HCT116 (cell line): ENCODE measurements around the gene NCOA1. TPM values are rescaled to one million over a fixed set of nuclear protein-coding genes. Genes with fewer than 3 reads are reported as not detected.

ENCODE experiments used
- ATAC-seq: fragments of 200-7000 bp; cut with Tn5 transposase; 2 replicates; pipeline ENCODE4 v1.9.1; 2020; ENCODE audit warnings: mild to moderate bottlenecking, moderate library complexity
- BruUV-seq: library from RNA; stranded (reverse); fragments of 400-500 nt; replicated peaks from 2 replicates; lab custom pipeline; 2021; lab: Mats Ljungman, UMichigan
- CTCF ChIA-PET: fragments of 300-600 bp; sonication (Branson Sonifier 250); formaldehyde crosslinking; loops from one replicate; lab custom pipeline; 2021; ENCODE audit warnings: antibody characterized with exemption; lab: Charles Lee
- POLR2A ChIA-PET: fragments of 300-600, 350-600 bp; sonication (Branson Sonifier 250); formaldehyde crosslinking; loops from one replicate; lab custom pipeline; 2021; ENCODE audit warnings: antibody characterized with exemption; lab: Charles Lee
- RAD21 ChIA-PET, 2 experiments: fragments of 300-600 bp; sonication (Branson Sonifier 250); formaldehyde crosslinking; loops; one replicate each; lab custom pipeline; 2023; ENCODE audit warnings: low total read pairs in 2 of 2; ENCODE audit not compliant: uncharacterized antibody in 2 of 2, unreplicated experiment in 2 of 2, low non-redundant PET in 1 of 2; lab: Charles Lee
- DNase-seq: peaks from one replicate; pipeline ENCODE4 v3.0.0-alpha.2; 2010; ENCODE audit warnings: low read depth, low spot score
- H2AFZ ChIP-seq: fragments of 200-600 bp; shearing (Covaris generic), sonication (generic); 2 replicates; pipeline ENCODE4 v1.6.1; 2017; ENCODE audit warnings: low read depth, mixed run types, mixed read lengths, antibody characterized with exemption, low read length; ENCODE audit not compliant: poor library complexity, severe bottlenecking
- H3K27ac ChIP-seq: 2 replicates; pipeline ENCODE4 v1.5.1; 2012; ENCODE audit warnings: low read depth, low read length
- H3K27me3 ChIP-seq: fragments of 200-600 bp; sonication (generic); 2 replicates; pipeline ENCODE4 v1.6.1; 2016; ENCODE audit warnings: mixed run types, low read length, mixed read lengths; ENCODE audit not compliant: insufficient read depth
- H3K36me3 ChIP-seq, 2 experiments: fragments of 200-500 bp in 1 of 2; fragments of 200-600 bp in 1 of 2; sonication (Bioruptor generic) in 1 of 2; sonication (generic) in 1 of 2; 2 replicates each; pipeline versions ENCODE4 v1.5.1 to v1.6.1; 2014 to 2016; ENCODE audit warnings: low read length in 2 of 2, inconsistent platforms in 1 of 2, mixed read lengths in 1 of 2, mixed run types in 1 of 2; ENCODE audit not compliant: insufficient read depth in 2 of 2, control insufficient read depth in 1 of 2
- H3K4me1 ChIP-seq, 2 experiments: fragments of 200-600 bp in 1 of 2; sonication (generic) in 1 of 2; 2 replicates each; pipeline versions ENCODE4 v1.5.1 to v1.6.1; 2012 to 2017; ENCODE audit warnings: low read length in 2 of 2, inconsistent platforms in 1 of 2, mild to moderate bottlenecking in 1 of 2, mixed read lengths in 1 of 2, mixed run types in 1 of 2, moderate library complexity in 1 of 2; ENCODE audit not compliant: insufficient read depth in 2 of 2, control insufficient read depth in 1 of 2
- H3K4me2 ChIP-seq: fragments of 200-600 bp; sonication (generic); 2 replicates; pipeline ENCODE4 v1.6.1; 2017; ENCODE audit warnings: mixed run types, low read length, mixed read lengths
- H3K4me3 ChIP-seq, 2 experiments: fragments of 200-600 bp in 1 of 2; sonication (generic) in 1 of 2; replicated peaks in 1 of 2; 2 replicates each; pipeline ENCODE4 v1.5.1; 2011 to 2016; ENCODE audit warnings: low read length in 2 of 2, control low read depth in 1 of 2, low read depth in 1 of 2, mild to moderate bottlenecking in 1 of 2, mixed read lengths in 1 of 2, mixed run types in 1 of 2
- H3K79me2 ChIP-seq: fragments of 200-600 bp; sonication (generic); 2 replicates; pipeline ENCODE4 v1.6.1; 2017; ENCODE audit warnings: mild to moderate bottlenecking, mixed run types, low read length, moderate library complexity, mixed read lengths; ENCODE audit not compliant: insufficient read depth
- H3K9ac ChIP-seq: fragments of 200-600 bp; sonication (generic); 2 replicates; pipeline ENCODE4 v1.6.1; 2016; ENCODE audit warnings: low read length, mixed read lengths
- H3K9me2 ChIP-seq: fragments of 200-600 bp; sonication (generic), shearing (Covaris generic); 2 replicates; pipeline ENCODE4 v1.6.1; 2017; ENCODE audit warnings: mixed run types, mild to moderate bottlenecking, moderate library complexity; ENCODE audit not compliant: insufficient read depth
- H3K9me3 ChIP-seq, 2 experiments: fragments of 200-500 bp in 1 of 2; fragments of 200-600 bp in 1 of 2; sonication (Bioruptor generic) in 1 of 2; sonication (generic) in 1 of 2; 2 replicates each; pipeline ENCODE4 v1.6.1; 2014 to 2017; ENCODE audit warnings: low read length in 2 of 2, mixed read lengths in 2 of 2, inconsistent platforms in 1 of 2, low read depth in 1 of 2, mild to moderate bottlenecking in 1 of 2, mixed run types in 1 of 2, moderate library complexity in 1 of 2; ENCODE audit not compliant: control insufficient read depth in 1 of 2, insufficient read depth in 1 of 2
- H4K20me1 ChIP-seq: fragments of 200-600 bp; sonication (generic), shearing (Covaris generic); 2 replicates; pipeline ENCODE4 v1.6.1; 2017; ENCODE audit warnings: mixed run types, mild to moderate bottlenecking, moderate library complexity; ENCODE audit not compliant: insufficient read depth
- CBX3 ChIP-seq: IDR thresholded peaks from 2 replicates; pipeline ENCODE4 v1.6.1; 2012; ENCODE audit warnings: low read depth
- CEBPB ChIP-seq: IDR thresholded peaks from 2 replicates; pipeline ENCODE4 v1.6.1; 2012; ENCODE audit warnings: low read depth
- EGR1 ChIP-seq: IDR thresholded peaks from 2 replicates; pipeline ENCODE4 v1.6.1; 2012; ENCODE audit warnings: low read depth
- ELF1 ChIP-seq: IDR thresholded peaks from 2 replicates; pipeline ENCODE4 v1.6.1; 2012; ENCODE audit warnings: low read depth, borderline replicate concordance
- EZH2 ChIP-seq: fragments of 200-600 bp; sonication (generic); IDR thresholded peaks from 2 replicates; pipeline ENCODE4 v1.6.1; 2017; ENCODE audit warnings: antibody characterized with exemption, mixed run types
- POLR2A ChIP-seq: IDR thresholded peaks from 2 replicates; pipeline ENCODE4 v1.7.0; 2011; ENCODE audit warnings: borderline replicate concordance; ENCODE audit not compliant: insufficient read depth, insufficient read length; ENCODE audit errors: extremely low read depth
- POLR2AphosphoS5 ChIP-seq: IDR thresholded peaks from 2 replicates; pipeline ENCODE4 v1.6.1; 2011; ENCODE audit warnings: mild to moderate bottlenecking, low read depth, low read length, moderate library complexity
- RAD21 ChIP-seq: IDR thresholded peaks from 2 replicates; pipeline ENCODE4 v1.6.1; 2012; ENCODE audit warnings: low read depth, mild to moderate bottlenecking
- SIN3A ChIP-seq: IDR thresholded peaks from 2 replicates; pipeline ENCODE4 v1.6.1; 2012; ENCODE audit warnings: low read depth
- YY1 ChIP-seq: IDR thresholded peaks from 2 replicates; pipeline ENCODE4 v1.6.1; 2011; ENCODE audit warnings: low read length, low read depth, moderate library complexity, mild to moderate bottlenecking; ENCODE audit not compliant: insufficient replicate concordance; ENCODE audit errors: extremely low read depth
- intact Hi-C: fragments of 100-400 bp; cut with micrococcal nuclease; formaldehyde crosslinking; loops from 2 replicates; pipeline ENCODE4 v1.10.0; 2022
- total RNA-seq: library from RNA; stranded (reverse); gene quantifications from one replicate; pipeline ENCODE4 v1.2.1, GENCODE V29; 2021; ENCODE audit not compliant: unreplicated experiment
- TF ChIP-seq, protein P1 (sequence below): IDR thresholded peaks from 2 replicates; pipeline ENCODE4 v1.6.1; 2012
- TF ChIP-seq, protein P2 (sequence below), 3 experiments: fragments of 200-600 bp in 1 of 3; sonication (generic) in 1 of 3; IDR thresholded peaks in 2 of 3; conservative IDR thresholded peaks in 1 of 3; 2 replicates each; pipeline ENCODE4 v1.5.1; 2012 to 2017; ENCODE audit warnings: low read depth in 2 of 3, low read length in 2 of 3, antibody characterized with exemption in 1 of 3, borderline replicate concordance in 1 of 3, control low read depth in 1 of 3, mild to moderate bottlenecking in 1 of 3, mixed read lengths in 1 of 3, mixed run types in 1 of 3, moderate library complexity in 1 of 3; ENCODE audit not compliant: insufficient read depth in 1 of 3
- TF ChIP-seq, protein P3 (sequence below): IDR thresholded peaks from 2 replicates; pipeline ENCODE4 v1.6.1; 2012; ENCODE audit warnings: low read depth

The NCOA1 gene
- total RNA-seq, 1 experiment from 2014 or later, result 10.4 TPM

DNA sequence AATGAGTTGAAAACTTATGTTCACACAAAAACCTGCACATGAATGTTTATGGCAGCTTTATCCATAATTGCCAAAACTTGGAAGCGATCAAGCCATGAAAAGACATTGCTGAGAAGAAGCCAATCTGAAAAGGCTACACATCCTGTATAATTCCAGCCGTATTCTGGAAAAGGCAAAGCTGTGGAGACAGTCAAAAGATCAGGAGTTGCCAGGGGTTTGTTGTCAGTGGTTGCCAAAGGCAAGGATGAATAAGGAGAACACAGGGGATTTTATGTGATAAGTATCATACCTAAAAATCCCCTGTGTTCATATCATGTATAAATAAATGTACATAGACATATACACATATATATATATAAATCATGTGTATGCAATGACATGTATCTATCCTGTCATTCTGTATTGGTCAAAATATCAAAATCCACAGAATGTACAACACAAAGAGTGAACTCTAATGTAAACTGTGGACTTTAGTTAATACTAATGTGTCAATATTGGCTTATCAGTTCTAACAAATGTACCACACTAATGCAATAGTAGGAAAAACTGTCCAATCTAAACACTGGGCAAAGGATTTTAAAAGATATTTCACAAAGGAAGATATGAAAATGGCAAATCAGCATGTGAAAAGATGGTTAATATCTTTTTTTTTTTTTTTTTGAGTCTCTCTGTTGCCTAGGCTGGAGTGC is 226.4 kb downstream of the NCOA1 start (continued):
- TF ChIP-seq POLR2AphosphoS5 (no peak), ELF1 (no peak), POLR2A (no peak)

DNA sequence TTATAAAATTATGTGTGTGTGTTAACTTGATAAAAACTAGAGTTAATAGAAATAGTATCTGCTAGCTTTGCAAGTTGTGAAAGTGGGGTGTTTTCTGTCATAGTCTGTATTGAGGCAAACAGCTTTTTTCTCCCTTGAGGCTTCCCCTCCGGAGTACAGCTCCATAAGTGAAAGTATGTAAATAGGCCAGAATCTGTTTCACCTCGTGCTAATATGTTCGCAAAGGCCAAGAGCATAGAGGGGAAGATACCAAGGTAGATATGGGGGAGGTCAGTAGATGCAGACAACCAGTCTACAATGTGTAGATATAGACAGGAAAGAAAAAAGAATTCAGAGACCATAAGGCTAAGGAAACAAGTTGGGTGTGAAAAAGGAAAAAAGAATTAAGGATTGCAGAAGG is 229.3 kb downstream of the NCOA1 start:
- no peak overlapping the region for H3K27ac ChIP-seq
- H3K4me1 ChIP-seq, result no peaks in the 10 kb centered on the region
- ChIA-PET CTCF (no interaction called here), RAD21 (no interaction called here), POLR2A (no interaction called here)
- no peak overlapping the region for H2AFZ ChIP-seq
- ATAC-seq (no peak), DNase-seq (no peak)
- H3K27me3 ChIP-seq, result no peaks in the 10 kb centered on the region
- H4K20me1 ChIP-seq, result no peaks in the 10 kb centered on the region
- H3K9ac ChIP-seq, result no peak overlapping the region
- intact Hi-C loops, result no loop called here
- no peak for TF ChIP-seq CBX3
- H3K36me3 ChIP-seq, result no peaks in the 10 kb centered on the region
- H3K9me2 ChIP-seq, result no peaks in the 10 kb centered on the region
- H3K79me2 ChIP-seq, result no peaks in the 10 kb centered on the region
- H3K4me3 ChIP-seq, result no peak overlapping the region
- H3K4me2 ChIP-seq, result no peak overlapping the region
- no peaks in the 10 kb centered on the region for H3K9me3 ChIP-seq
- no TSS peak for BruUV-seq

DNA sequence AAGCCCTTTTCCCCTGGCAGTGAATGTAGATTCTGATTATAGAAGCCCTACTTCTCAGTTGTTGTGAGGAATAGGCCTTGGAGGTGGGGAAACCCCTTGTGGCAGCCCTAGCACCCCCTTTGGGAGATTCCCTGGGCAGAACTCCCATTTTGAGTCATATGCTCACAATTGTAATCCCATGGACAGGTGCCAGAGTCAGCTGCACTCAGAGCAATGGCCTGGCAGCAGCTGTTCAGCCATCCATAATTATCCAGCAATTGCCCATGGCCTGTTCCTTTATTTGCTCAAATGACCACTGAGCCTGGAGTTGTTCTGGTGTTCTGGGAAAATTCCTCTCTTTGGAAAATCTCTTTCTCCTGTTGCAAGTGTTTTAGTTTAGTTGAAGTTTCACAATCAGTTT is 230.4 kb downstream of the NCOA1 start:
- no peak for ATAC-seq
- H3K4me1 ChIP-seq, result no peaks in the 10 kb centered on the region
- no peak overlapping the region for H3K4me2 ChIP-seq
- no TSS peak for BruUV-seq
- no peak overlapping the region for H3K4me3 ChIP-seq
- no peaks in the 10 kb centered on the region for H3K9me3 ChIP-seq
- H3K27ac ChIP-seq, result no peak overlapping the region
- H3K9ac ChIP-seq, result no peak overlapping the region
- RAD21 ChIA-PET, result no interaction called here
- DNase-seq, result no peak
- H2AFZ ChIP-seq, result no peak overlapping the region
- H4K20me1 ChIP-seq, result no peaks in the 10 kb centered on the region
- intact Hi-C loops, result no loop called here
- CTCF ChIA-PET, result no interaction called here
- POLR2A ChIA-PET, result no interaction called here
- no peaks in the 10 kb centered on the region for H3K9me2 ChIP-seq
- no peaks in the 10 kb centered on the region for H3K27me3 ChIP-seq
- no peaks in the 10 kb centered on the region for H3K79me2 ChIP-seq
- no peaks in the 10 kb centered on the region for H3K36me3 ChIP-seq
- TF ChIP-seq EGR1 (no peak), EZH2 (no peak), CEBPB (no peak), SIN3A (no peak), RAD21 (no peak), POLR2AphosphoS5 (no peak), YY1 (no peak)
- TF ChIP-seq, protein P1, sequence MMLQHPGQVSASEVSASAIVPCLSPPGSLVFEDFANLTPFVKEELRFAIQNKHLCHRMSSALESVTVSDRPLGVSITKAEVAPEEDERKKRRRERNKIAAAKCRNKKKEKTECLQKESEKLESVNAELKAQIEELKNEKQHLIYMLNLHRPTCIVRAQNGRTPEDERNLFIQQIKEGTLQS, result no peak
- TF ChIP-seq, protein P2, sequence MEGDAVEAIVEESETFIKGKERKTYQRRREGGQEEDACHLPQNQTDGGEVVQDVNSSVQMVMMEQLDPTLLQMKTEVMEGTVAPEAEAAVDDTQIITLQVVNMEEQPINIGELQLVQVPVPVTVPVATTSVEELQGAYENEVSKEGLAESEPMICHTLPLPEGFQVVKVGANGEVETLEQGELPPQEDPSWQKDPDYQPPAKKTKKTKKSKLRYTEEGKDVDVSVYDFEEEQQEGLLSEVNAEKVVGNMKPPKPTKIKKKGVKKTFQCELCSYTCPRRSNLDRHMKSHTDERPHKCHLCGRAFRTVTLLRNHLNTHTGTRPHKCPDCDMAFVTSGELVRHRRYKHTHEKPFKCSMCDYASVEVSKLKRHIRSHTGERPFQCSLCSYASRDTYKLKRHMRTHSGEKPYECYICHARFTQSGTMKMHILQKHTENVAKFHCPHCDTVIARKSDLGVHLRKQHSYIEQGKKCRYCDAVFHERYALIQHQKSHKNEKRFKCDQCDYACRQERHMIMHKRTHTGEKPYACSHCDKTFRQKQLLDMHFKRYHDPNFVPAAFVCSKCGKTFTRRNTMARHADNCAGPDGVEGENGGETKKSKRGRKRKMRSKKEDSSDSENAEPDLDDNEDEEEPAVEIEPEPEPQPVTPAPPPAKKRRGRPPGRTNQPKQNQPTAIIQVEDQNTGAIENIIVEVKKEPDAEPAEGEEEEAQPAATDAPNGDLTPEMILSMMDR (IDR thresholded peaks at IDR 0.05 in 2 of 3, conservative IDR thresholded peaks at IDR 0.05 in 1 of 3; ENCODE audit: borderline replicate concordance in 1 of 3, insufficient read depth in 1 of 3, low read depth in 2 of 3, low read length in 2 of 3), result no peak
- TF ChIP-seq, protein P3, sequence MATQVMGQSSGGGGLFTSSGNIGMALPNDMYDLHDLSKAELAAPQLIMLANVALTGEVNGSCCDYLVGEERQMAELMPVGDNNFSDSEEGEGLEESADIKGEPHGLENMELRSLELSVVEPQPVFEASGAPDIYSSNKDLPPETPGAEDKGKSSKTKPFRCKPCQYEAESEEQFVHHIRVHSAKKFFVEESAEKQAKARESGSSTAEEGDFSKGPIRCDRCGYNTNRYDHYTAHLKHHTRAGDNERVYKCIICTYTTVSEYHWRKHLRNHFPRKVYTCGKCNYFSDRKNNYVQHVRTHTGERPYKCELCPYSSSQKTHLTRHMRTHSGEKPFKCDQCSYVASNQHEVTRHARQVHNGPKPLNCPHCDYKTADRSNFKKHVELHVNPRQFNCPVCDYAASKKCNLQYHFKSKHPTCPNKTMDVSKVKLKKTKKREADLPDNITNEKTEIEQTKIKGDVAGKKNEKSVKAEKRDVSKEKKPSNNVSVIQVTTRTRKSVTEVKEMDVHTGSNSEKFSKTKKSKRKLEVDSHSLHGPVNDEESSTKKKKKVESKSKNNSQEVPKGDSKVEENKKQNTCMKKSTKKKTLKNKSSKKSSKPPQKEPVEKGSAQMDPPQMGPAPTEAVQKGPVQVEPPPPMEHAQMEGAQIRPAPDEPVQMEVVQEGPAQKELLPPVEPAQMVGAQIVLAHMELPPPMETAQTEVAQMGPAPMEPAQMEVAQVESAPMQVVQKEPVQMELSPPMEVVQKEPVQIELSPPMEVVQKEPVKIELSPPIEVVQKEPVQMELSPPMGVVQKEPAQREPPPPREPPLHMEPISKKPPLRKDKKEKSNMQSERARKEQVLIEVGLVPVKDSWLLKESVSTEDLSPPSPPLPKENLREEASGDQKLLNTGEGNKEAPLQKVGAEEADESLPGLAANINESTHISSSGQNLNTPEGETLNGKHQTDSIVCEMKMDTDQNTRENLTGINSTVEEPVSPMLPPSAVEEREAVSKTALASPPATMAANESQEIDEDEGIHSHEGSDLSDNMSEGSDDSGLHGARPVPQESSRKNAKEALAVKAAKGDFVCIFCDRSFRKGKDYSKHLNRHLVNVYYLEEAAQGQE, result no peak
